Tibial artery (tissue), 4 donors: ENCODE data around the gene PPIB.

Experiments
- DNase-seq, 2 donors: peaks; one replicate each; pipeline ENCODE4 v3.0.0-alpha.2; 2019
- H3K27ac ChIP-seq, 2 donors: fragments of 200-600 bp; sonication (generic) in 1 of 2; 1 replicate in 1 of 2; 2 replicates in 1 of 2; pipeline ENCODE4 v1.5.1; 2018 to 2019; ENCODE audit warnings: mild to moderate bottlenecking in 1 of 2
- H3K27me3 ChIP-seq, 2 donors: fragments of 200-600 bp; sonication (generic) in 1 of 2; one replicate each; pipeline versions ENCODE4 v1.5.1 to v1.6.0; 2016 to 2019
- H3K36me3 ChIP-seq, 3 donors: fragments of 200-600 bp; sonication (generic) in 2 of 3; one replicate each; pipeline ENCODE4 v1.5.1; 2016 to 2019; ENCODE audit warnings: mild to moderate bottlenecking in 2 of 3
- H3K4me1 ChIP-seq, 4 donors: fragments of 200-600 bp; sonication (generic) in 2 of 4; 1 replicate in 3 of 4; 2 replicates in 1 of 4; pipeline ENCODE4 v1.5.1; 2016 to 2019
- H3K4me3 ChIP-seq, 2 donors: fragments of 200-600 bp; sonication (generic) in 1 of 2; 1 replicate in 1 of 2; 2 replicates in 1 of 2; pipeline ENCODE4 v1.5.1; 2018 to 2019; ENCODE audit warnings: mild to moderate bottlenecking in 2 of 2
- H3K9me3 ChIP-seq, 3 donors: fragments of 200-600 bp; sonication (generic) in 1 of 3; one replicate each; pipeline ENCODE4 v1.5.1; 2016 to 2019
- CTCF ChIP-seq, 2 experiments: fragments of 200-600 bp in 1 of 2; fragments of 450-650 bp in 1 of 2; IDR thresholded peaks; one replicate each; pipeline ENCODE4 v1.5.1; 2017 to 2019; ENCODE audit warnings: antibody characterized with exemption in 2 of 2, mild to moderate bottlenecking in 1 of 2, moderate library complexity in 1 of 2
- intact Hi-C: fragments of 100-400 bp; cut with DNase I; formaldehyde crosslinking; loops from one replicate; pipeline ENCODE4 v1.15.0; 2023; ENCODE audit warnings: low total_unique reads

PPIB gene

GRCh38 chr15:64146520-64146884 is 16.3 kb downstream of the PPIB start:
- no peak overlapping the region for H3K27ac ChIP-seq
- H3K27me3 ChIP-seq, result peaks cover 0 to 4% of the 10 kb centered on the region in 2 donors
- intact Hi-C loops, result no loop called here
- no peak for DNase-seq
- TF ChIP-seq CTCF (IDR thresholded peaks at IDR 0.05), result no peak
- H3K9me3 ChIP-seq, result no peaks in the 10 kb centered on the region
- peaks cover 3 to 6% (median 4%) of the 10 kb centered on the region in 4 donors for H3K4me1 ChIP-seq
- H3K36me3 ChIP-seq, result peaks cover 12 to 48% (median 21%) of the 10 kb centered on the region in 3 donors
- H3K4me3 ChIP-seq, result no peak overlapping the region

GRCh38 chr15:64146041-64146440 is 16.8 kb downstream of the PPIB start:
- Histone ChIP-seq H3K36me3 (peaks cover 17 to 52% (median 26%) of the 10 kb centered on the region in 3 donors), H3K27ac (no peak overlapping the region), H3K9me3 (no peaks in the 10 kb centered on the region), H3K4me1 (peaks cover 0 to 1% (median under 1%) of the 10 kb centered on the region in 4 donors), H3K27me3 (no peaks in the 10 kb centered on the region), H3K4me3 (no peak overlapping the region)
- DNase-seq, result no peak
- no peak for TF ChIP-seq CTCF (IDR thresholded peaks at IDR 0.05)
- intact Hi-C loops, result no loop called here

GRCh38 chr15:64144565-64145281 is 18.1 kb downstream of the PPIB start:
- no peaks in the 10 kb centered on the region for H3K9me3 ChIP-seq
- intact Hi-C loops, result no loop called here
- H3K27me3 ChIP-seq, result no peaks in the 10 kb centered on the region
- no peak for TF ChIP-seq CTCF (IDR thresholded peaks at IDR 0.05)
- H3K27ac ChIP-seq, result no peak overlapping the region
- H3K4me1 ChIP-seq, result no peaks in the 10 kb centered on the region
- no peak overlapping the region for H3K4me3 ChIP-seq
- no peak for DNase-seq
- peaks cover 20 to 59% (median 35%) of the 10 kb centered on the region in 3 donors for H3K36me3 ChIP-seq

- no peak overlapping the region for H3K4me3 ChIP-seq
- TF ChIP-seq CTCF (IDR thresholded peaks at IDR 0.05), result no peak
- intact Hi-C loops, result no loop called here
- no peaks in the 10 kb centered on the region for H3K4me1 ChIP-seq
- peaks cover 20 to 59% (median 35%) of the 10 kb centered on the region in 3 donors for H3K36me3 ChIP-seq
- H3K9me3 ChIP-seq, result no peaks in the 10 kb centered on the region
- H3K27me3 ChIP-seq, result no peaks in the 10 kb centered on the region
- no peak for DNase-seq
- no peak overlapping the region for H3K27ac ChIP-seq
These were observed 18.6 kb downstream of the PPIB start for GRCh38 chr15:64144192-64144564.

GRCh38 chr15:64143276-64143675 is 19.5 kb downstream of the PPIB start:
- intact Hi-C loops, result no loop called here

More at GRCh38 chr15:64143276-64143675, 19.5 kb downstream of the PPIB start:
- Histone ChIP-seq H3K27ac (no peak overlapping the region), H3K27me3 (no peaks in the 10 kb centered on the region), H3K4me1 (no peaks in the 10 kb centered on the region), H3K36me3 (peaks cover 27 to 66% (median 41%) of the 10 kb centered on the region in 3 donors), H3K9me3 (no peaks in the 10 kb centered on the region), H3K4me3 (no peak overlapping the region)
- DNase-seq, result no peak
- TF ChIP-seq CTCF (IDR thresholded peaks at IDR 0.05), result no peak
